A673 (cell line): ENCODE results near the gene AGBL4. TPM values are rescaled to one million over a fixed set of nuclear protein-coding genes. Genes with fewer than 3 reads are reported as not detected.

ENCODE experiments used
- BruUV-seq: library from RNA; stranded (reverse); fragments of 400-500 nt; replicated peaks from 2 replicates; lab custom pipeline; 2021; lab: Mats Ljungman, UMichigan
- CTCF ChIA-PET: fragments of 300-600 bp; sonication (Branson Sonifier 250); formaldehyde crosslinking; loops from one replicate; lab custom pipeline; 2022; ENCODE audit warnings: antibody characterized with exemption; lab: Charles Lee
- POLR2A ChIA-PET: fragments of 300-600 bp; sonication (Branson Sonifier 250); formaldehyde crosslinking; loops from one replicate; lab custom pipeline; 2022; ENCODE audit warnings: antibody characterized with exemption; ENCODE audit not compliant: low non-redundant PET; lab: Charles Lee
- DNase-seq: peaks from one replicate; pipeline ENCODE4 v3.0.0-alpha.2; 2015; ENCODE audit warnings: low spot score
- H3K27ac ChIP-seq: fragments of 200-600 bp; sonication (generic); 2 replicates; pipeline ENCODE4 v1.5.1; 2016; ENCODE audit warnings: mixed run types, low read depth, mild to moderate bottlenecking, mixed read lengths, antibody characterized with exemption, low read length; ENCODE audit not compliant: poor library complexity, severe bottlenecking
- H3K27me3 ChIP-seq: fragments of 200-600 bp; sonication (generic); replicated peaks from 2 replicates; pipeline ENCODE4 v1.6.1; 2017; ENCODE audit warnings: mixed run types, low read depth, mild to moderate bottlenecking, mixed read lengths, antibody characterized with exemption, low read length; ENCODE audit not compliant: insufficient read depth, poor library complexity
- H3K36me3 ChIP-seq: fragments of 200-600 bp; sonication (generic); 2 replicates; pipeline ENCODE4 v1.6.1; 2016; ENCODE audit warnings: mixed run types, mild to moderate bottlenecking, mixed read lengths, antibody characterized with exemption, low read length; ENCODE audit not compliant: insufficient read depth, poor library complexity, severe bottlenecking
- H3K4me1 ChIP-seq: fragments of 200-600 bp; sonication (generic); 2 replicates; pipeline ENCODE4 v1.6.1; 2017; ENCODE audit warnings: mixed run types, mild to moderate bottlenecking, mixed read lengths, antibody characterized with exemption, low read length; ENCODE audit not compliant: insufficient read depth, poor library complexity, severe bottlenecking
- H3K4me3 ChIP-seq: fragments of 200-600 bp; sonication (generic); 2 replicates; pipeline ENCODE4 v1.5.1; 2016; ENCODE audit warnings: low read depth, mixed run types, mild to moderate bottlenecking, mixed read lengths, low read length; ENCODE audit not compliant: poor library complexity, severe bottlenecking
- H3K9me3 ChIP-seq: fragments of 200-600 bp; sonication (generic); 2 replicates; pipeline ENCODE4 v1.6.1; 2016; ENCODE audit warnings: mixed run types, low read depth, mild to moderate bottlenecking, mixed read lengths, antibody characterized with exemption, low read length; ENCODE audit not compliant: poor library complexity, severe bottlenecking
- EZH2 ChIP-seq: fragments of 200-600 bp; sonication (generic); IDR thresholded peaks from 2 replicates; pipeline ENCODE4 v1.6.1; 2017; ENCODE audit warnings: borderline replicate concordance, low read depth, mild to moderate bottlenecking, mixed read lengths, antibody characterized with exemption, low read length; ENCODE audit not compliant: poor library complexity, severe bottlenecking
- intact Hi-C: fragments of 100-400 bp; cut with micrococcal nuclease; formaldehyde crosslinking; loops from one replicate; pipeline ENCODE4 v1.10.0; 2022; ENCODE audit not compliant: unreplicated experiment
- total RNA-seq: library from RNA; stranded (reverse); gene quantifications from 2 replicates; pipeline ENCODE4 v1.2.3, GENCODE V29; 2021
- TF ChIP-seq, protein P1 (sequence below): fragments of 300-800, 200-600 bp; sonication (generic); conservative IDR thresholded peaks from 2 replicates; pipeline ENCODE4 v1.5.1; 2017; ENCODE audit warnings: low read depth, mild to moderate bottlenecking, antibody characterized with exemption, low read length, moderate library complexity, mixed read lengths

Gene AGBL4
- total RNA-seq, 1 experiment from 2014 or later: 0.32 TPM

DNA sequence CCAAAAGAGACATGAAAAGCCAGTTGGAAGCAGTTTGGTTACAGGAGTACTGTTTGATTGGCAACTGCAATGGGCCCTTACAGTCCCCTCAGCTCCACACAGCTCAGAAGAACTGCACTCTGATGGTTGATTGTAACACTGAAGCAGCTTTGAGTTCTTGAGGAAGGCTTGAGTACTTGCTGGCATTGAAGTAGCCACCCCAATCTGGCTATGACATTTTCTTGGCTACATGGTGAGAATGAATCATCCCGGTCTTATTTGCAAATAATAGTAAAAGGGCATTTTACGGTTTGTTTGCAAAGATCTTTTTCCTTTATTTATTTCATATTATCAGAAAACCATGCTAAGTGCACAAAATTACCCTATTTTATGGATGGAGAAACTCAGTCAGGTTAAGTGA, 1087.3 kb downstream of the AGBL4 start:
- intact Hi-C loops: no loop called here

DNA sequence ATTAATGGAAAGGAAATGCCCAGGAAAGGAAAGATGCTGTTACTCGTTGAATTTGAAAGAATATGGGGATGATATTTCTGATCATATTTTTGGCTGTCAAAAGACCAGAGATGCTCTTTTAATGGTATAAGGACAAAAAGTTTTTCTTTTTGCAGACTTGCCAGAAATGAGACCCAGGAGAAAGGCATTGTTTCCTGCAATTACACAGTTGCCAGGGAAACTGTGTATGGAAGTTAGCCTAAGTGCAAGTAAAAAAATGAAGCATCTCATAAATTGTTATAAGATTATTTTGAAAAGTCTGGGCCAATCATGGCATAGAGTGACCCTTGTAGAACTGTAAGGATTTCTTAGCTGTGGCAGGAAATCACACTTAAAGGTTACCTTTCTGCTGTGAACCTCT, 1091.4 kb downstream of the AGBL4 start:
- no peaks in the 10 kb centered on the region for H3K27me3 ChIP-seq
- DNase-seq: peak; percentile 22
- ChIA-PET CTCF (no interaction called here), POLR2A (no interaction called here)
- H3K27ac ChIP-seq: no peak overlapping the region
- no TSS peak for BruUV-seq
- no peaks in the 10 kb centered on the region for H3K9me3 ChIP-seq
- H3K4me3 ChIP-seq: no peak overlapping the region
- peaks cover 39% of the 10 kb centered on the region for H3K4me1 ChIP-seq
- no peaks in the 10 kb centered on the region for H3K36me3 ChIP-seq
- TF ChIP-seq, protein P1, sequence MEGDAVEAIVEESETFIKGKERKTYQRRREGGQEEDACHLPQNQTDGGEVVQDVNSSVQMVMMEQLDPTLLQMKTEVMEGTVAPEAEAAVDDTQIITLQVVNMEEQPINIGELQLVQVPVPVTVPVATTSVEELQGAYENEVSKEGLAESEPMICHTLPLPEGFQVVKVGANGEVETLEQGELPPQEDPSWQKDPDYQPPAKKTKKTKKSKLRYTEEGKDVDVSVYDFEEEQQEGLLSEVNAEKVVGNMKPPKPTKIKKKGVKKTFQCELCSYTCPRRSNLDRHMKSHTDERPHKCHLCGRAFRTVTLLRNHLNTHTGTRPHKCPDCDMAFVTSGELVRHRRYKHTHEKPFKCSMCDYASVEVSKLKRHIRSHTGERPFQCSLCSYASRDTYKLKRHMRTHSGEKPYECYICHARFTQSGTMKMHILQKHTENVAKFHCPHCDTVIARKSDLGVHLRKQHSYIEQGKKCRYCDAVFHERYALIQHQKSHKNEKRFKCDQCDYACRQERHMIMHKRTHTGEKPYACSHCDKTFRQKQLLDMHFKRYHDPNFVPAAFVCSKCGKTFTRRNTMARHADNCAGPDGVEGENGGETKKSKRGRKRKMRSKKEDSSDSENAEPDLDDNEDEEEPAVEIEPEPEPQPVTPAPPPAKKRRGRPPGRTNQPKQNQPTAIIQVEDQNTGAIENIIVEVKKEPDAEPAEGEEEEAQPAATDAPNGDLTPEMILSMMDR: no peak
- no peak for TF ChIP-seq EZH2
- intact Hi-C loops: no loop called here

More for the DNA sequence above, 1087.3 kb downstream of the AGBL4 start:
- Histone ChIP-seq H3K9me3 (no peaks in the 10 kb centered on the region), H3K4me3 (no peak overlapping the region), H3K27ac (no peak overlapping the region), H3K36me3 (no peaks in the 10 kb centered on the region), H3K27me3 (no peaks in the 10 kb centered on the region), H3K4me1 (peaks cover 11% of the 10 kb centered on the region)
- CTCF ChIA-PET: no interaction called here
- no peak for DNase-seq
- POLR2A ChIA-PET: no interaction called here
- BruUV-seq: no TSS peak
- TF ChIP-seq EZH2: no peak
- TF ChIP-seq, protein P1: no peak

DNA sequence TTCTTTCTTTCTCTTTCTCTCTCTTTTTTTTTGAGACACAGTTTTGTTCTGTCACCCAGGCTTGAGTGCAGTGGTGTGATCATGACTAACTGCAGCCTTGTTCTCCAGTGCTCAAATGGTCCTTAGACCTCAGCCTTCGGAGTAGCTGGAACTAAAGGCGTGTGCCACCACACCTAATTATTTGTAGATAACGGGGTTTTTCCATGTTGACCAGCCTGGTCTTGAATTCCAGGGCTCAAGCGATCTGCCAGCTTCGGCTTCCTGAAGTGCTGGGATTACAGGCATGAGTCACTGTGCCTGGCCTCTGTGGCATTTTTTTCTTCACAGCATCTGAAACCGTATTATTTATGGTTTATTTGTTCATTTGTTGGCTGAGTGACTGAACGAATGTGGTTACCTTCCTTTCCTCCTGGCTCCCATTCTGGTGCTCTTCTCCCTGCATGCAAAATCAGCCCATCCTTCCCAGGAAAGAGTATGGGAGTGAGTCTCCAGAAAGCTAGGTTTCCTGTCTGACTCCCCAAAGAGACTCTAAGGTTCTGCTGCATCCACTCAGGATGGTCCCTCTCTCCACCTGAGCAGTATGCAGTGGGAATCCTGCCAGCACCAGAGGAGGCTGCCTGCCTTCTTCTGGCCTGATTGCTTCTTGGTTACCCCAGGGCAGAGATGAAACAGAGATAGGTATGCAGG, 1092.1 kb downstream of the AGBL4 start:
- H3K9me3 ChIP-seq: no peaks in the 10 kb centered on the region
- no peak overlapping the region for H3K27ac ChIP-seq
- H3K27me3 ChIP-seq: no peaks in the 10 kb centered on the region
- intact Hi-C loops: no loop called here
- no peak overlapping the region for H3K4me3 ChIP-seq
- no TSS peak for BruUV-seq
- POLR2A ChIA-PET: no interaction called here
- TF ChIP-seq, protein P1: no peak
- TF ChIP-seq EZH2: no peak
- peaks cover 39% of the 10 kb centered on the region for H3K4me1 ChIP-seq
- peak; percentile 53 for DNase-seq
- no peaks in the 10 kb centered on the region for H3K36me3 ChIP-seq
- CTCF ChIA-PET: no interaction called here
